Measurements from ENCODE around the gene EGF.

The EGF gene

DNA sequence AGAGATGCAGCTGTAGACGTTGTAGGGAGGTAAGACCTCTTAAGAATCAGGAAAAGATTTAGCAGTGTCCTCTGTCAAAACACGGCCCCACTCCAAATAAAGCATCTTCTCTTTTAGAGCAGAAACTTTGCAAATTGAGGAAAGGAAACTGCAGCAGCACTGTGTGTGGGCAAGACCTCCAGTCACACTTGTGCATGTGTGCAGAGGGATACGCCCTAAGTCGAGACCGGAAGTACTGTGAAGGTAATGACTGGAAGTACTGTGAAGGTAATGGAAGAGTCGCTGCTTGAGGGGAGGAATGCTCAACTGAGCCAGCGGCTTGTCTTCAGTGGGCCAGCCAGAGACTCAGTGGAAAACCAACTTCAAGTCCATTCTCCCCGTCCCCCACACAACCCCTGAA is 46.5 kb downstream of the EGF start:
- DNase-seq (ENCODE audit: low spot score), result no peak

GRCh38 chr4:109962401-109962800 is 49.7 kb downstream of the EGF start:
- DNase-seq (ENCODE audit: low spot score), result no peak

GRCh38 chr4:109966891-109967481 is 54.3 kb downstream of the EGF start:
- DNase-seq (ENCODE audit: low spot score), result no peak

DNA sequence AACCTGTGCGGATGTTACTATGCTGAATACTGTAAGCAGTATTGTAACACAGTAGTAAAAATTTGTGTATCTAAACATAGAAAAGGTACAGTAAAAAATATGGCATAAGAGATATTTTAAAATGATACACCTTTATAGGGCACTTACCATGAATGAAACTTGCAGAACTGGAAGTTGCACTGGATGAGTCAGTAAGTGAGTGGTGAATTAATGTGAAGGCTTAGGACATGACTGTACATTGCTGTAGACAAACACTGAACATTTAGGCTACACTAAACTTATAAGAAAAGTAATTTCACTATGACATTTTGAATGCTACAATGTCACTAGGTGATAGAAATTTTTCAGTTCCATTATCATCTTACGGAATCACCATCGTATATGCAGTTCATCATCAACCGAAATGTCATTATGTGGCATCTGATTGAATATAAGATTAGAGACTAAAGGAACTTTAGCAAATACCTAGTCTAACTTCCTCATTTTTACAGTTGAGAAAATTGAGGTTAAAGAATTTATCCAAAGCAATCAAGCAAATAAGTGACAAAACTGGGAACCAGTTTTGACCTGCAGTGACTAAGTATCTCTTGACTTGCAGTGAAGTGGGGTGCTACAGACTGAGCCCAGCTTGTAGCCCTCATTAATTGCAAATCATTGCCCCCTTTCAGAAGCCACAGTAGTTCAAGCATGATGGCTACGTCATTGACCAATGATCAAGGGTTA is 55.3 kb downstream of the EGF start:
- no peak for DNase-seq (ENCODE audit: low spot score)

DNA sequence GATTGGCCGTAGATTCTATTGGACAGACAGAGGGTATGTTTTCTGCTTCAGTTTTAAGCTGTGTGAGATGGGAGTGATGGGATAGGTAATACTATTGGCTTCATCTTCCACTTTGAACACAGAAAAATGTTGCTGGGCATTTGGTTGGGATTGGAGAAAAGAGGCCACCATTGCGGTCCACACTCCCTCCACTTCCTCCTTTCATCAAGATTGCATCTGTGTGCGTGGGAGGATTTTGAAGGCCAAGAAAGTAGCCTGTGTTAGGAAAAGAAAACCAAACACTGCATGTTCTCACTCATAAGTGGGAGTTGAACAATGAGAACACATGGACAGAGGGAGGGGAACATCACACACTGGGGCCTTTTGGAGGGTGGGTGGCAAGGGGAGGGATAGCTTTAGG is 56.4 kb downstream of the EGF start:
- no peak for DNase-seq (ENCODE audit: low spot score)

DNA sequence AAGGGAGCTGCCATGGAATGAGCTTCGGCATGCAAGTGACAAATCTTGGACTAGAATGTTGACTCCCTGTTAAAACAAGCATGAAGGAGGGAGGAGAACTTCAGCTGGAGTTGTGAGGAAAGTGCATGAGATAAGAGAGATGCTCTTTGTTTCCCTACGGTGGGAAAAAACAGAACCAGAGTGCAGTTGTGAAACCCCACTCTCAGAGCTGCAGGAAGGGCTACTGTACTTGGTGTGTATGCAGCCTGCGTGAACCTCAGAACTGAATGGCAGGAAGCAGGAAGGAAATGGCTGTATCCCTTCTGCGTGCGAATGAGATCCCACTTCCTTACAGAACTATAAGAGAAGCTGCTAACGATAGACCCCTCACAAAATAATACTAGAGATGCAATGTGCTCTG is 57.2 kb downstream of the EGF start:
- DNase-seq (ENCODE audit: low spot score), result no peak

- DNase-seq (ENCODE audit: low spot score), result no peak
Observed at GRCh38 chr4:109972786-109973528, 60.3 kb downstream of the EGF start.

GRCh38 chr4:109973529-109973905 is 60.8 kb downstream of the EGF start:
- DNase-seq (ENCODE audit: low spot score), result no peak

GRCh38 chr4:109976189-109976588 is 63.5 kb downstream of the EGF start:
- no peak for DNase-seq (ENCODE audit: low spot score)

- peak; percentile 16 for DNase-seq (ENCODE audit: low spot score)
Observed at GRCh38 chr4:109977854-109978501, 65.3 kb downstream of the EGF start.

GRCh38 chr4:109978704-109979454 is 66.2 kb downstream of the EGF start:
- DNase-seq (ENCODE audit: low spot score), result no peak

GRCh38 chr4:109979920-109980717 is 67.4 kb downstream of the EGF start:
- peak; percentile 10 for DNase-seq (ENCODE audit: low spot score)

- no peak for DNase-seq (ENCODE audit: low spot score)
Observed at GRCh38 chr4:109981936-109982335, 69.3 kb downstream of the EGF start.

DNA sequence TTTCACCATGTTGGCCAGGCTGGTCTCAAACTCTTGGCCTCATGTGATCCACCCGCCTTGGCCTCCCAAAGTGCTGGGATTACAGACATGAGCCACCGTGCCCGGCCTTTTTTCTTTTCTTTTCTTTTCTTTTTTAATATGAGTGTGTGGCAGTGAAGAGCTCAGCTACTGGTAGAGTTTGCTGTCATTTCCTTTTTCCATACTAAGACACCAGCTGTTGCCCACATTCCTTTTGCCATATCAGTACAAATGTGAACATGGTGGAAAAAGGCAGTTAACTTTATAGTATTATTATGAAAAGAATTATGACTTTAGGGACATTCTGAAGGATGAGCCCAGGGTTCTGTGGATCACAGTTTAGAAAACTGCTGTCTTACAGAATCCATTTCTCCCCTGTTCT is 69.8 kb downstream of the EGF start:
- no peak for DNase-seq (ENCODE audit: low spot score)

DNA sequence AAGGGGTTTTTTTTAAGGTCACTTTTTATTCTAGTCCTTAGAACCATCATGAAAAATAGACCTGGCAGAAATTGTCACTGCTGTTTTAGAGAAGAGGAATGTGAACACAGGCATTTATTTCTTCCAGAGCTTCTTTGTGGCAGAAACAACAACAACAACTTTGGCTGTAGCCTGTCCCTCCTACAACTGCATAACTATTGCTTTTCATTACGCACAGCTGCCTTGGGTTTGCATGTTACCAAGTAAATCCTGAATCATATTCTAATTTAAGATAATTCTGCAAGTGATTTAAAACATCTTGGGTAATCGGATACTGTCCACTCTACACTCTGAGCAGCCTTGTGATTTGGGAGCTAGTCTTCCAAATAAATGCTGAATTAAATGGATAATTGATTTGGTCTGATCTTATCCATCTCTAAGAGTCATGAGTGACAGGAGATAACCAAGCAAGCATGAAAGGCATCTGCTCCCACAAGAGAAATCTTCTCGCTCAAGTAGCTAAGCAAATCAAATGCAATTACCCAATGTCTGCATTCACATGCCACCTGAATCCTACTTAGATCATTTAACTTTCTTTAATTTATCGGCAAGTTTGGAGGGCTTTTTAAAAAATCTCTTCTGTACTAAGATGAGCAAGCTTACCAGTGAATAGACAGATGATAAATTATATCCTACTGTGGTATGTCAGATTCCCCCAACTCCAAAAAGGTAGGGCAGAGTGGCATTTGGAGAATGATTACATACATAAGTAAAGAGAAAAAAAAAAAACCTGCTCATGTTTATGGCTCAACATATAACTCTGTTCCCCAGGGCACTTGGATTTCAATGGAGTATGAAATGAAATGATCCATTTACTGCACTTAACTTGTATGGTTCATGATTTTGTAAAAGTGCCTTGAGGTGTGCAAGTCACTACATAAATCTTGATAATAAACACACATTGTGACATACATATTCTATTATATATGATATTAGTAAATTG is 73.6 kb downstream of the EGF start:
- no peak for DNase-seq (ENCODE audit: low spot score)

- DNase-seq (ENCODE audit: low spot score), result no peak
Observed at GRCh38 chr4:109989044-109989443, 76.4 kb downstream of the EGF start.

DNA sequence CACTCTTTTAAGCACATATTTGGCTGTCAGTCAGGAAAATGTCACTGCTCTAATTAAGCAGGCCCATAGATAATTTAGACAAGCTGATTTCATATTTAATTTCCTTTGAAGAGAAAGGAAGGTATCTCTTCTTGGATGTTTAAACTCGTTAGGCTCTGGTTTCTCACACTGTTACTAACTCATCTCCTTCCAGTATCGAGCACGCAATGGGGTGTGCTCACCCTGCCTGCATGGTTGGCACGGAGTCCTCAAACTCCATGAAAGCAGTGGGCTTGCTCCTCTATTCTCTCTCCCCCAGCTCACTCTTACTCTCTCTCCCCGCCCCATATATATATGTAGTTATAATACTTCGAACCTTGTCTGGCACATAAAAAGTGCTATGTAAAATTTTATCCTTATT is 76.9 kb downstream of the EGF start:
- no peak for DNase-seq (ENCODE audit: low spot score)

DNA sequence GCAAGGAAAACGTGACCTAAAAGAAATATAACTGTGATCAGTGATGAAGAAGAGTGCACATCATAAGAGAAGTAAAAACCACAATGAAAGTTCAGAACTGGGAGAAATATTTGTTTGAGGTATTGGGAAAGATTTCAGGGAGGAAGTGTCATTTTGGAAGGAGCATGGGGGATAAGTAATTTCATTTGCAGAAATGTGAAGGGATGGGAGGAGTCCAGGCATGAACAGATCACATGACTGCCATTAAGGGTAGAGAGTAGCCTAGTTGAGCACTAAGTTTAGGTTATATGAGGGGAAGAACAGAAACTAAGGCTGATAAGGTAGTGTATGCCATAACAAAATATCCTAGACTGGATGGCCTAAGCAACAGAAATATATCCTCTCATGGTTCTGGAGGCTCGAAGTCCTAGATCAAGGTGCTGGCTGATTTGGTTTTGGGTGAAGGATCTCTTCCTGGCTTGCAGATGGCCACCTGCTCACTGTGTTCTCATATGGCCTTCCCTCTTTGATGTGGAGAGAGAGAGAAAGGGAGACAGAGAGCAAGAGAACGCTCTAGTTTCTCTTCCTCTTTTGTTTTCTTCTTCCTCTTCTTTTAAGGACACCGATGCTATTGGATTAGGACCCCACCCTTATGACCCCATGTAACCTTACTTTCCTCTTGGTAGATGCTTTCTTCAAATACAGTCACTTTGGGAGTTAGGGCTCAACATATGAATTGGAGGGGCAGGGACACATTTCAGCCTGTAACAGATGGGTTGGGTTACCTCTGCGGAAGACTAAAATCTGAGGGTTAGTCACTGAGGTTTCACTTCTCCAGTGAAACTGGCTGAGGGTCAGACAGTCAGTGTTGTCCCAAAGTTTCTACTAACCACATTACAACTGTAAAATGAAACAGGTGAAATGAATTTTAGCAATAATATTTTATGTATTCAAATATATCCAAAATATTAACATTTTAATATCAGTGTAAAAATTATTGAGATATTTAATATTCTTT is 77.9 kb downstream of the EGF start:
- no peak for DNase-seq (ENCODE audit: low spot score)

DNA sequence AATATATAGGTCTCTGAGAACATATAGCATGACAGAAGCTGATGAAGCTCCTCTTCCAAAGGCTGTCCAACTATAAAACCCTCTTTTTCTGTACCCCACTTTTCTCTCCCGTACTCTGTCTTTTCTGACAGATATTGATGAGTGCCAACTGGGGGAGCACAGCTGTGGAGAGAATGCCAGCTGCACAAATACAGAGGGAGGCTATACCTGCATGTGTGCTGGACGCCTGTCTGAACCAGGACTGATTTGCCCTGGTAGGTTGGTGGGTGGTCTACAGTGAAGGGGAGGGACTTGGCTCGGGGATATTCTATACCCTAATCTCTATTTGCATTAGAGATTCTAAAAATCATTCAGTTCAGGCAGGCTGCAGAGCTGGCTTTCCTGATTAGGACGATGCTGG is 80.4 kb downstream of the EGF start:
- no peak for DNase-seq (ENCODE audit: low spot score)
